GM12878 (cell line): Measurements from ENCODE around the gene RASGRP2. TPM values are rescaled to one million over a fixed set of nuclear protein-coding genes. Genes with fewer than 3 reads are reported as not detected.

Source experiments
- ATAC-seq: fragments of 200-7000 bp; cut with Tn5 transposase; 3 replicates; pipeline ENCODE4 v1.9.1; 2020; ENCODE audit warnings: mild to moderate bottlenecking, moderate library complexity
- BruUV-seq: library from RNA; stranded (reverse); fragments of 400-500 nt; replicated peaks from 2 replicates; lab custom pipeline; 2021; lab: Mats Ljungman, UMichigan
- CTCF ChIA-PET: fragments of 300-600 bp; sonication (Branson Sonifier 250); formaldehyde crosslinking; extraction: SDS; loops from one replicate; lab custom pipeline; 2021; ENCODE audit warnings: inconsistent platforms; lab: Yijun Ruan, JAX
- POLR2A ChIA-PET: fragments of 350-600 bp; formaldehyde crosslinking; extraction: SDS; loops from one replicate; lab custom pipeline; 2021; ENCODE audit warnings: inconsistent platforms; lab: Charles Lee
- RAD21 ChIA-PET: fragments of 300-600 bp; sonication (Branson Sonifier 250); formaldehyde crosslinking; loops from one replicate; lab custom pipeline; 2023; ENCODE audit warnings: antibody characterized with exemption; ENCODE audit not compliant: unreplicated experiment; lab: Charles Lee
- SMC1A ChIA-PET: fragments of 300-600 bp; sonication (Branson Sonifier 250); formaldehyde crosslinking; loops from one replicate; lab custom pipeline; 2023; ENCODE audit not compliant: unreplicated experiment, uncharacterized antibody; lab: Charles Lee
- DNase-seq: peaks from one replicate; pipeline ENCODE4 v3.0.0-alpha.2; 2011; ENCODE audit warnings: low read depth, low spot score
- FAIRE-seq: peaks from 3 replicates; lab custom pipeline; 2011; peaks lifted over from hg19 to GRCh38; lab: Jason Lieb, UNC
- H2AFZ ChIP-seq: 2 replicates; pipeline ENCODE4 v1.6.0; 2011; ENCODE audit warnings: low read depth, low read length, control low read depth; ENCODE audit not compliant: control insufficient read depth
- H3K27ac ChIP-seq: 2 replicates; pipeline ENCODE4 v1.5.1; 2011; ENCODE audit warnings: control low read depth; ENCODE audit not compliant: control insufficient read depth, insufficient read depth
- H3K27me3 ChIP-seq, 2 experiments: replicated peaks in 1 of 2; 2 replicates each; pipeline versions ENCODE4 v1.6.0 to v1.6.1; 2011; ENCODE audit warnings: low read length in 1 of 2; ENCODE audit not compliant: control insufficient read depth in 2 of 2, insufficient read depth in 2 of 2
- H3K36me3 ChIP-seq, 2 experiments: 2 replicates each; pipeline ENCODE4 v1.5.1; 2011; ENCODE audit warnings: low read length in 1 of 2; ENCODE audit not compliant: control insufficient read depth in 2 of 2, insufficient read depth in 2 of 2
- H3K4me1 ChIP-seq: 2 replicates; pipeline ENCODE4 v1.6.1; 2011; ENCODE audit warnings: mild to moderate bottlenecking, low read length, moderate library complexity, mixed read lengths; ENCODE audit not compliant: control insufficient read depth, insufficient read depth
- H3K4me2 ChIP-seq: 2 replicates; pipeline ENCODE4 v1.6.0; 2011; ENCODE audit warnings: control low read depth; ENCODE audit not compliant: control insufficient read depth, insufficient read depth
- H3K4me3 ChIP-seq: fragments of 200-600 bp; sonication (generic); 2 replicates; pipeline ENCODE4 v1.5.1; 2016
- H3K79me2 ChIP-seq: 2 replicates; pipeline ENCODE4 v1.6.0; 2011; ENCODE audit warnings: low read length; ENCODE audit not compliant: control insufficient read depth, insufficient read depth
- H3K9ac ChIP-seq: 2 replicates; pipeline ENCODE4 v1.8.0; 2011; ENCODE audit warnings: low read length, control low read depth, mixed read lengths; ENCODE audit not compliant: control insufficient read depth, insufficient read depth
- H3K9me3 ChIP-seq: replicated peaks from 3 replicates; pipeline ENCODE4 v1.5.1; 2011; ENCODE audit warnings: mild to moderate bottlenecking, low read length; ENCODE audit not compliant: control insufficient read depth, insufficient read depth
- H4K20me1 ChIP-seq: 2 replicates; pipeline ENCODE4 v1.6.0; 2011; ENCODE audit not compliant: control insufficient read depth, insufficient read depth
- BACH1 ChIP-seq: fragments of 450-650 bp; IDR thresholded peaks from 2 replicates; pipeline ENCODE4 v1.6.1; 2017; ENCODE audit warnings: mild to moderate bottlenecking, borderline replicate concordance
- CHD1 ChIP-seq: IDR thresholded peaks from 2 replicates; pipeline ENCODE4 v1.6.1; 2012; ENCODE audit warnings: low read depth, low read length, improper control_type of control experiment
- EZH2 ChIP-seq: IDR thresholded peaks from 2 replicates; pipeline ENCODE4 v1.6.1; 2012; ENCODE audit warnings: low read depth, mild to moderate bottlenecking, control low read depth, inconsistent platforms, low read length, borderline replicate concordance; ENCODE audit not compliant: control insufficient read depth
- HDGF ChIP-seq: fragments of 450-650 bp; IDR thresholded peaks from 2 replicates; pipeline ENCODE4 v1.6.1; 2016; ENCODE audit warnings: antibody characterized with exemption
- POU2F2 ChIP-seq: IDR thresholded peaks from 3 replicates; pipeline ENCODE4 v1.6.1; 2011; ENCODE audit warnings: low read depth, mild to moderate bottlenecking, low read length, borderline replicate concordance
- TCF7 ChIP-seq: IDR thresholded peaks from 2 replicates; pipeline ENCODE4 v1.6.1; 2014; ENCODE audit warnings: antibody characterized with exemption, borderline replicate concordance
- WRNIP1 ChIP-seq: IDR thresholded peaks from 2 replicates; pipeline ENCODE4 v1.6.1; 2011; ENCODE audit warnings: low read depth, low read length, improper control_type of control experiment, borderline replicate concordance
- ZBED1 ChIP-seq: IDR thresholded peaks from 2 replicates; pipeline ENCODE4 v1.6.1; 2016; ENCODE audit warnings: borderline replicate concordance
- WGBS: methylation state at CpG from one replicate; pipeline ENCODE4 v1.1.6; 2016; ENCODE audit warnings: low lambda C conversion rate; ENCODE audit not compliant: insufficient replicate concordance, insufficient coverage; ENCODE audit errors: missing lambda C conversion rate; 5-methylcytosine and 5-hydroxymethylcytosine counted together
- in situ Hi-C: fragments of 300-500 bp; cut with MboI; formaldehyde crosslinking; loops from 9 replicates; pipeline ENCODE4 v1.14.3; 2018; ENCODE audit warnings: mixed read lengths
- intact Hi-C: fragments of 100-400 bp; cut with micrococcal nuclease; formaldehyde crosslinking; loops from one replicate; pipeline ENCODE4 v1.14.2; 2022; ENCODE audit not compliant: unreplicated experiment
- polyA plus RNA-seq, 11 experiments: library from polyadenylated mRNA; depleted of rRNA in 4 of 11; unstranded in 6 of 11; stranded (reverse) in 5 of 11; fragments of >200 nt; fragmentation: Nextera tagmentation in 4 of 11; fragmentation: Illumina TruSeq in 1 of 11; extraction: Ambion mirVana in 4 of 11; extraction: Trizol in 1 of 11; gene quantifications; 1 replicate in 1 of 11; 2 replicates in 10 of 11; pipeline versions ENCODE4 v1.2.1 to v1.2.3, GENCODE V29; 2011 to 2016; ENCODE audit warnings: inconsistent platforms in 2 of 11, missing spikeins in 2 of 11, low read depth in 1 of 11
- total RNA-seq, 4 experiments: library from RNA; depleted of rRNA in 3 of 4; stranded (reverse); fragments of >200 nt in 3 of 4; fragmentation: Illumina TruSeq in 1 of 4; extraction: Trizol in 1 of 4; gene quantifications; 2 replicates each; pipeline versions ENCODE4 v1.2.1 to v1.2.3, GENCODE V29; 2013 to 2021
- TF ChIP-seq, protein P1 (sequence below): fragments of 450-650 bp; IDR thresholded peaks from 2 replicates; pipeline ENCODE4 v1.6.1; 2016; ENCODE audit warnings: mild to moderate bottlenecking, moderate library complexity, borderline replicate concordance

RASGRP2 gene
- total and polyA plus RNA-seq, 10 of the 15 experiments (the other 5 are each of a cell fraction or from before 2014, with no cell fraction given) = 0.26 to 9.0 (median 5.4) TPM

DNA sequence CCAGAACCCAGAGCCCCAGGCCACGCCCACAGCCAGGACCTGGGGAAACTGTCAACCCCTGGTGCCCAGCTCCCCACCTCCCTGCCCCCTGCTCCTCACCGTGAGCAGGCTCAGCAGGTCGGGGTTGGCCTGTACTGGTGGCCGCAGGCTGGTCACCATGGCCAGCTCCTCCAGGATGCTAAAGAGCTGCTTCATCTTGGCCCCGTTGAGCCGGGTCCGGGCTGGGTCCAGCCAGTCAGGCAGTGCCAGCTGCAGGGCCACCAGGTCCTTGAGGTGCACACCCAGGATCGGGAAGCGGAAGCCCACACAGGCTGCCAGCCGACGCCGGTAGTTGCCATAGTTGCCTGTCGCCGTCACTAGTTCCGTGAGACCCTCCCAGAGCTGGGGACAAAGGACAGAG lies 7.3 kb downstream of the RASGRP2 start (continued):
- TF ChIP-seq EZH2 = no peak
- no peak for TF ChIP-seq CHD1
- TF ChIP-seq HDGF = no peak
- TF ChIP-seq BACH1 = no peak
- no peak for TF ChIP-seq WRNIP1
- no peak for TF ChIP-seq ZBED1
- TF ChIP-seq, all 136 proteins: peak for 0

DNA sequence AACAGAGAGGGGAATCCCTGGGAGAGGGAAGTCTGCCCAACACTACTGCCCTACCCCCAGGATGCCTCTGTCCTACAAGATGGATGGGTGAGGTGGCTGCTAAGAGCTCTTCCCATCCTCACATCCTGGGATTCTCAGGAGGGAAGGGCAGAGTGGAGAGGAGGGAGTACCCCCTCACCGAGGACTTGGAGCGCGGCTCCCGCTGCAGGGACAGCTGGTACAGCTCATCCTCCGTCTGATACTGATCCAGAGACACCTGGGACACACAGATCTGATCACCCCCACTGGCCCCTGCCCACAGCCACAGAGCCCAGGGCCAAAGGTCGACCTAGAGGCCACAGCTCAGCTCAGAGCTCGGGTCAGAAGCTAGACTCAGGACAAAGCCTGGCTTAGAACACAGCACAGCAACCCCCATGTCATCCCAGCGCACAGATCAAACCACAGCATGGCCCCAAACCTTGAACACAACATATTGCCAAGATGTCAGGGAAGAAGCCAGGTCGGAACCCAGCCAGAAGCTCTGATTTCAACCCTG lies 8.2 kb downstream of the RASGRP2 start:
- DNase-seq (no peak), FAIRE-seq (no peak), ATAC-seq (no peak)
- intact Hi-C loops (no loop called here), in situ Hi-C loops (loop anchor here (5.0 kb wide), 1 partner anchor 48 kb away; no protein-coding TSS in a partner anchor)
- BruUV-seq = no TSS peak
- Histone ChIP-seq H3K27me3 (no peaks in the 10 kb centered on the region), H3K4me3 (no peak overlapping the region), H3K4me1 (no peaks in the 10 kb centered on the region), H3K36me3 (no peaks in the 10 kb centered on the region), H3K79me2 (no peaks in the 10 kb centered on the region), H3K9ac (no peak overlapping the region), H3K27ac (no peak overlapping the region), H2AFZ (no peak overlapping the region), H3K9me3 (no peaks in the 10 kb centered on the region), H4K20me1 (no peaks in the 10 kb centered on the region), H3K4me2 (no peak overlapping the region)
- ChIA-PET RAD21 (interaction anchor here (1.6 kb wide), 1 partner anchor 47 kb away, joined by 5 read pairs; no protein-coding TSS in a partner anchor), POLR2A (interaction anchor here (1.0 kb wide), 1 partner anchor 36 kb away, joined by 3 read pairs; no protein-coding TSS in a partner anchor), SMC1A (interaction anchor here (1.2 to 3.5 kb wide), 2 partner anchors 47 to 85 kb away, joined by 5 to 10 read pairs; no protein-coding TSS in a partner anchor), CTCF (interaction anchor here (0.6 to 9.7 kb wide), 9 partner anchors 8 to 419 kb away, joined by 3 to 86 read pairs (median 3); partner anchors contain the start of gene RASGRP2)
- 40% methylated on average over 9 of the region's 9 CpGs for WGBS
- TF ChIP-seq, protein P1, sequence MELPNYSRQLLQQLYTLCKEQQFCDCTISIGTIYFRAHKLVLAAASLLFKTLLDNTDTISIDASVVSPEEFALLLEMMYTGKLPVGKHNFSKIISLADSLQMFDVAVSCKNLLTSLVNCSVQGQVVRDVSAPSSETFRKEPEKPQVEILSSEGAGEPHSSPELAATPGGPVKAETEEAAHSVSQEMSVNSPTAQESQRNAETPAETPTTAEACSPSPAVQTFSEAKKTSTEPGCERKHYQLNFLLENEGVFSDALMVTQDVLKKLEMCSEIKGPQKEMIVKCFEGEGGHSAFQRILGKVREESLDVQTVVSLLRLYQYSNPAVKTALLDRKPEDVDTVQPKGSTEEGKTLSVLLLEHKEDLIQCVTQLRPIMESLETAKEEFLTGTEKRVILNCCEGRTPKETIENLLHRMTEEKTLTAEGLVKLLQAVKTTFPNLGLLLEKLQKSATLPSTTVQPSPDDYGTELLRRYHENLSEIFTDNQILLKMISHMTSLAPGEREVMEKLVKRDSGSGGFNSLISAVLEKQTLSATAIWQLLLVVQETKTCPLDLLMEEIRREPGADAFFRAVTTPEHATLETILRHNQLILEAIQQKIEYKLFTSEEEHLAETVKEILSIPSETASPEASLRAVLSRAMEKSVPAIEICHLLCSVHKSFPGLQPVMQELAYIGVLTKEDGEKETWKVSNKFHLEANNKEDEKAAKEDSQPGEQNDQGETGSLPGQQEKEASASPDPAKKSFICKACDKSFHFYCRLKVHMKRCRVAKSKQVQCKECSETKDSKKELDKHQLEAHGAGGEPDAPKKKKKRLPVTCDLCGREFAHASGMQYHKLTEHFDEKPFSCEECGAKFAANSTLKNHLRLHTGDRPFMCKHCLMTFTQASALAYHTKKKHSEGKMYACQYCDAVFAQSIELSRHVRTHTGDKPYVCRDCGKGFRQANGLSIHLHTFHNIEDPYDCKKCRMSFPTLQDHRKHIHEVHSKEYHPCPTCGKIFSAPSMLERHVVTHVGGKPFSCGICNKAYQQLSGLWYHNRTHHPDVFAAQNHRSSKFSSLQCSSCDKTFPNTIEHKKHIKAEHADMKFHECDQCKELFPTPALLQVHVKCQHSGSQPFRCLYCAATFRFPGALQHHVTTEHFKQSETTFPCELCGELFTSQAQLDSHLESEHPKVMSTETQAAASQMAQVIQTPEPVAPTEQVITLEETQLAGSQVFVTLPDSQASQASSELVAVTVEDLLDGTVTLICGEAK = no peak
- TF ChIP-seq POU2F2 (no peak), TCF7 (no peak)
